HCT116 (cell line): ENCODE measurements around the gene SLC23A3. TPM values are rescaled to one million over a fixed set of nuclear protein-coding genes. Genes with fewer than 3 reads are reported as not detected.

Experiments used
- ATAC-seq: fragments of 200-7000 bp; cut with Tn5 transposase; 2 replicates; pipeline ENCODE4 v1.9.1; 2020; ENCODE audit warnings: mild to moderate bottlenecking, moderate library complexity
- BruUV-seq: library from RNA; stranded (reverse); fragments of 400-500 nt; replicated peaks from 2 replicates; lab custom pipeline; 2021; lab: Mats Ljungman, UMichigan
- CTCF ChIA-PET: fragments of 300-600 bp; sonication (Branson Sonifier 250); formaldehyde crosslinking; loops from one replicate; lab custom pipeline; 2021; ENCODE audit warnings: antibody characterized with exemption; lab: Charles Lee
- POLR2A ChIA-PET: fragments of 300-600, 350-600 bp; sonication (Branson Sonifier 250); formaldehyde crosslinking; loops from one replicate; lab custom pipeline; 2021; ENCODE audit warnings: antibody characterized with exemption; lab: Charles Lee
- RAD21 ChIA-PET, 2 experiments: fragments of 300-600 bp; sonication (Branson Sonifier 250); formaldehyde crosslinking; loops; one replicate each; lab custom pipeline; 2023; ENCODE audit warnings: low total read pairs in 2 of 2; ENCODE audit not compliant: uncharacterized antibody in 2 of 2, unreplicated experiment in 2 of 2, low non-redundant PET in 1 of 2; lab: Charles Lee
- DNase-seq: peaks from one replicate; pipeline ENCODE4 v3.0.0-alpha.2; 2010; ENCODE audit warnings: low read depth, low spot score
- H2AFZ ChIP-seq: fragments of 200-600 bp; shearing (Covaris generic), sonication (generic); 2 replicates; pipeline ENCODE4 v1.6.1; 2017; ENCODE audit warnings: low read depth, mixed run types, mixed read lengths, antibody characterized with exemption, low read length; ENCODE audit not compliant: poor library complexity, severe bottlenecking
- H3K27ac ChIP-seq: 2 replicates; pipeline ENCODE4 v1.5.1; 2012; ENCODE audit warnings: low read depth, low read length
- H3K27me3 ChIP-seq: fragments of 200-600 bp; sonication (generic); 2 replicates; pipeline ENCODE4 v1.6.1; 2016; ENCODE audit warnings: mixed run types, low read length, mixed read lengths; ENCODE audit not compliant: insufficient read depth
- H3K36me3 ChIP-seq, 2 experiments: fragments of 200-500 bp in 1 of 2; fragments of 200-600 bp in 1 of 2; sonication (Bioruptor generic) in 1 of 2; sonication (generic) in 1 of 2; 2 replicates each; pipeline versions ENCODE4 v1.5.1 to v1.6.1; 2014 to 2016; ENCODE audit warnings: low read length in 2 of 2, inconsistent platforms in 1 of 2, mixed read lengths in 1 of 2, mixed run types in 1 of 2; ENCODE audit not compliant: insufficient read depth in 2 of 2, control insufficient read depth in 1 of 2
- H3K4me1 ChIP-seq, 2 experiments: fragments of 200-600 bp in 1 of 2; sonication (generic) in 1 of 2; 2 replicates each; pipeline versions ENCODE4 v1.5.1 to v1.6.1; 2012 to 2017; ENCODE audit warnings: low read length in 2 of 2, inconsistent platforms in 1 of 2, mild to moderate bottlenecking in 1 of 2, mixed read lengths in 1 of 2, mixed run types in 1 of 2, moderate library complexity in 1 of 2; ENCODE audit not compliant: insufficient read depth in 2 of 2, control insufficient read depth in 1 of 2
- H3K4me2 ChIP-seq: fragments of 200-600 bp; sonication (generic); 2 replicates; pipeline ENCODE4 v1.6.1; 2017; ENCODE audit warnings: mixed run types, low read length, mixed read lengths
- H3K4me3 ChIP-seq, 2 experiments: fragments of 200-600 bp in 1 of 2; sonication (generic) in 1 of 2; replicated peaks in 1 of 2; 2 replicates each; pipeline ENCODE4 v1.5.1; 2011 to 2016; ENCODE audit warnings: low read length in 2 of 2, control low read depth in 1 of 2, low read depth in 1 of 2, mild to moderate bottlenecking in 1 of 2, mixed read lengths in 1 of 2, mixed run types in 1 of 2
- H3K79me2 ChIP-seq: fragments of 200-600 bp; sonication (generic); 2 replicates; pipeline ENCODE4 v1.6.1; 2017; ENCODE audit warnings: mild to moderate bottlenecking, mixed run types, low read length, moderate library complexity, mixed read lengths; ENCODE audit not compliant: insufficient read depth
- H3K9ac ChIP-seq: fragments of 200-600 bp; sonication (generic); 2 replicates; pipeline ENCODE4 v1.6.1; 2016; ENCODE audit warnings: low read length, mixed read lengths
- H3K9me2 ChIP-seq: fragments of 200-600 bp; sonication (generic), shearing (Covaris generic); 2 replicates; pipeline ENCODE4 v1.6.1; 2017; ENCODE audit warnings: mixed run types, mild to moderate bottlenecking, moderate library complexity; ENCODE audit not compliant: insufficient read depth
- H3K9me3 ChIP-seq, 2 experiments: fragments of 200-500 bp in 1 of 2; fragments of 200-600 bp in 1 of 2; sonication (Bioruptor generic) in 1 of 2; sonication (generic) in 1 of 2; 2 replicates each; pipeline ENCODE4 v1.6.1; 2014 to 2017; ENCODE audit warnings: low read length in 2 of 2, mixed read lengths in 2 of 2, inconsistent platforms in 1 of 2, low read depth in 1 of 2, mild to moderate bottlenecking in 1 of 2, mixed run types in 1 of 2, moderate library complexity in 1 of 2; ENCODE audit not compliant: control insufficient read depth in 1 of 2, insufficient read depth in 1 of 2
- H4K20me1 ChIP-seq: fragments of 200-600 bp; sonication (generic), shearing (Covaris generic); 2 replicates; pipeline ENCODE4 v1.6.1; 2017; ENCODE audit warnings: mixed run types, mild to moderate bottlenecking, moderate library complexity; ENCODE audit not compliant: insufficient read depth
- CBX3 ChIP-seq: IDR thresholded peaks from 2 replicates; pipeline ENCODE4 v1.6.1; 2012; ENCODE audit warnings: low read depth
- CEBPB ChIP-seq: IDR thresholded peaks from 2 replicates; pipeline ENCODE4 v1.6.1; 2012; ENCODE audit warnings: low read depth
- EGR1 ChIP-seq: IDR thresholded peaks from 2 replicates; pipeline ENCODE4 v1.6.1; 2012; ENCODE audit warnings: low read depth
- EZH2phosphoT487 ChIP-seq: fragments of 200-600 bp; IDR thresholded peaks from 2 replicates; pipeline ENCODE4 v1.6.1; 2018; ENCODE audit warnings: antibody characterized with exemption, borderline replicate concordance
- FOSL1 ChIP-seq: IDR thresholded peaks from 2 replicates; pipeline ENCODE4 v1.6.1; 2012; ENCODE audit warnings: low read depth
- JUND ChIP-seq: IDR thresholded peaks from 2 replicates; pipeline ENCODE4 v1.6.1; 2012
- SIN3A ChIP-seq: IDR thresholded peaks from 2 replicates; pipeline ENCODE4 v1.6.1; 2012; ENCODE audit warnings: low read depth
- SP1 ChIP-seq: IDR thresholded peaks from 2 replicates; pipeline ENCODE4 v1.6.1; 2012; ENCODE audit warnings: low read depth
- SRF ChIP-seq: IDR thresholded peaks from 2 replicates; pipeline ENCODE4 v1.6.1; 2012; ENCODE audit warnings: low read depth
- TCF7L2 ChIP-seq: IDR thresholded peaks from 2 replicates; pipeline ENCODE4 v1.7.0; 2011; ENCODE audit warnings: borderline replicate concordance, inconsistent platforms; ENCODE audit not compliant: insufficient read depth, insufficient read length; ENCODE audit errors: extremely low read depth
- YY1 ChIP-seq: IDR thresholded peaks from 2 replicates; pipeline ENCODE4 v1.6.1; 2011; ENCODE audit warnings: low read length, low read depth, moderate library complexity, mild to moderate bottlenecking; ENCODE audit not compliant: insufficient replicate concordance; ENCODE audit errors: extremely low read depth
- ZFX ChIP-seq: fragments of 450-650 bp; IDR thresholded peaks from 2 replicates; pipeline ENCODE4 v1.6.1; 2017
- ZNF274 ChIP-seq: fragments of 200-500 bp; sonication (Bioruptor generic); IDR thresholded peaks from 2 replicates; pipeline ENCODE4 v1.6.1; 2014; ENCODE audit warnings: mild to moderate bottlenecking, low read depth, low read length, inconsistent platforms
- intact Hi-C: fragments of 100-400 bp; cut with micrococcal nuclease; formaldehyde crosslinking; loops from 2 replicates; pipeline ENCODE4 v1.10.0; 2022
- total RNA-seq: library from RNA; stranded (reverse); gene quantifications from one replicate; pipeline ENCODE4 v1.2.1, GENCODE V29; 2021; ENCODE audit not compliant: unreplicated experiment
- TF ChIP-seq, protein P1 (sequence below): IDR thresholded peaks from 2 replicates; pipeline ENCODE4 v1.6.1; 2011; ENCODE audit warnings: mild to moderate bottlenecking, low read length, moderate library complexity; ENCODE audit not compliant: insufficient replicate concordance; ENCODE audit errors: extremely low read depth
- TF ChIP-seq, protein P2 (sequence below): IDR thresholded peaks from 2 replicates; pipeline ENCODE4 v1.6.1; 2012
- TF ChIP-seq, protein P3 (sequence below), 3 experiments: fragments of 200-600 bp in 1 of 3; sonication (generic) in 1 of 3; IDR thresholded peaks in 2 of 3; conservative IDR thresholded peaks in 1 of 3; 2 replicates each; pipeline ENCODE4 v1.5.1; 2012 to 2017; ENCODE audit warnings: low read depth in 2 of 3, low read length in 2 of 3, antibody characterized with exemption in 1 of 3, borderline replicate concordance in 1 of 3, control low read depth in 1 of 3, mild to moderate bottlenecking in 1 of 3, mixed read lengths in 1 of 3, mixed run types in 1 of 3, moderate library complexity in 1 of 3; ENCODE audit not compliant: insufficient read depth in 1 of 3

Gene SLC23A3
- total RNA-seq, 1 experiment from 2014 or later = 4.8 TPM

DNA sequence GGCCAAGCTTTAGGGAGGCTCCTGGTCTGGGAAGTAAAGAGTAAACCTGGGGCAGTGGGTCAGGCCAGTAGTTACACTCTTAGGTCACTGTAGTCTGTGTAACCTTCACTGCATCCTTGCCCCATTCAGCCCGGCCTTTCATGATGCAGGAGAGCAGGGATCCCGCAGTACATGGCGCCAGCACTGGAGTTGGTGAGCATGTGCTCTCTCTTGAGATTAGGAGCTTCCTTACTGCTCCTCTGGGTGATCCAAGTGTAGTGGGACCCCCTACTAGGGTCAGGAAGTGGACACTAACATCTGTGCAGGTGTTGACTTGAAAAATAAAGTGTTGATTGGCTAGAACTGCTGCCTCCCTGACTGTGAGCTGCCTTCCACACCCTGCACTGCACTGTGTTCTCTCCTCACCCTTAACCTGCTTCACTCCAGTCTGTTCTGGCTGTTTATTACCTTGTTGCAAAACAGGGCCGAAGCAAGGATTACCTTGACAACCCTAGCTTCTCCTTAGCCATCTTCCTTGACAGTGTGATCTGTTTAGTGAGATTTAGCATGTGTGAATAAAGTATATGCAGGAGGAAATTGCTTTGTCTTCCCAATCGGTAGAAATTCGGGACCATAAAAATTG lies 13.4 kb upstream of the SLC23A3 start (continued):
- TF ChIP-seq, protein P1, sequence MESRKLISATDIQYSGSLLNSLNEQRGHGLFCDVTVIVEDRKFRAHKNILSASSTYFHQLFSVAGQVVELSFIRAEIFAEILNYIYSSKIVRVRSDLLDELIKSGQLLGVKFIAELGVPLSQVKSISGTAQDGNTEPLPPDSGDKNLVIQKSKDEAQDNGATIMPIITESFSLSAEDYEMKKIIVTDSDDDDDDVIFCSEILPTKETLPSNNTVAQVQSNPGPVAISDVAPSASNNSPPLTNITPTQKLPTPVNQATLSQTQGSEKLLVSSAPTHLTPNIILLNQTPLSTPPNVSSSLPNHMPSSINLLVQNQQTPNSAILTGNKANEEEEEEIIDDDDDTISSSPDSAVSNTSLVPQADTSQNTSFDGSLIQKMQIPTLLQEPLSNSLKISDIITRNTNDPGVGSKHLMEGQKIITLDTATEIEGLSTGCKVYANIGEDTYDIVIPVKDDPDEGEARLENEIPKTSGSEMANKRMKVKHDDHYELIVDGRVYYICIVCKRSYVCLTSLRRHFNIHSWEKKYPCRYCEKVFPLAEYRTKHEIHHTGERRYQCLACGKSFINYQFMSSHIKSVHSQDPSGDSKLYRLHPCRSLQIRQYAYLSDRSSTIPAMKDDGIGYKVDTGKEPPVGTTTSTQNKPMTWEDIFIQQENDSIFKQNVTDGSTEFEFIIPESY = no peak
- TF ChIP-seq YY1 (no peak), SRF (no peak), JUND (no peak), SIN3A (no peak), ZFX (no peak), TCF7L2 (no peak)

DNA sequence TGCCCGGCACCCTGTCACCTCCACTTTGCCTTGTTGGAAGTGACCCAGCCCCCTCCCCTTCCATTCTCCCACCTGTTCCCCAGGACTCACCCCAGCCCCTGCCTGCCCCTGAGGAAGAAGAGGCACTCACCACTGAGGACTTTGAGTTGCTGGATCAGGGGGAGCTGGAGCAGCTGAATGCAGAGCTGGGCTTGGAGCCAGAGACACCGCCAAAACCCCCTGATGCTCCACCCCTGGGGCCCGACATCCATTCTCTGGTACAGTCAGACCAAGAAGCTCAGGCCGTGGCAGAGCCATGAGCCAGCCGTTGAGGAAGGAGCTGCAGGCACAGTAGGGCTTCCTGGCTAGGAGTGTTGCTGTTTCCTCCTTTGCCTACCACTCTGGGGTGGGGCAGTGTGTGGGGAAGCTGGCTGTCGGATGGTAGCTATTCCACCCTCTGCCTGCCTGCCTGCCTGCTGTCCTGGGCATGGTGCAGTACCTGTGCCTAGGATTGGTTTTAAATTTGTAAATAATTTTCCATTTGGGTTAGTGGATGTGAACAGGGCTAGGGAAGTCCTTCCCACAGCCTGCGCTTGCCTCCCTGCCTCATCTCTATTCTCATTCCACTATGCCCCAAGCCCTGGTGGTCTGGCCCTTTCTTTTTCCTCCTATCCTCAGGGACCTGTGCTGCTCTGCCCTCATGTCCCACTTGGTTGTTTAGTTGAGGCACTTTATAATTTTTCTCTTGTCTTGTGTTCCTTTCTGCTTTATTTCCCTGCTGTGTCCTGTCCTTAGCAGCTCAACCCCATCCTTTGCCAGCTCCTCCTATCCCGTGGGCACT lies 12.7 kb upstream of the SLC23A3 start:
- intact Hi-C loops = no loop called here
- CTCF ChIA-PET = no interaction called here
- RAD21 ChIA-PET = no interaction called here

More for the DNA sequence above, 12.7 kb upstream of the SLC23A3 start:
- H3K4me1 ChIP-seq = peaks cover 5 to 13% of the 10 kb centered on the region in 2 experiments; a peak in 2 of 4 replicates
- H3K4me2 ChIP-seq = no peak overlapping the region
- H4K20me1 ChIP-seq = no peaks in the 10 kb centered on the region
- POLR2A ChIA-PET = no interaction called here
- DNase-seq = no peak
- H2AFZ ChIP-seq = no peak overlapping the region
- peaks cover 16% of the 10 kb centered on the region for H3K79me2 ChIP-seq
- no peaks in the 10 kb centered on the region for H3K9me2 ChIP-seq
- TF ChIP-seq, protein P1 = no peak
- TF ChIP-seq FOSL1 (no peak), ZNF274 (no peak), TCF7L2 (no peak), CEBPB (no peak), EZH2phosphoT487 (no peak), YY1 (no peak), CBX3 (no peak), SIN3A (no peak), EGR1 (no peak), SP1 (no peak)
- TF ChIP-seq, protein P2, sequence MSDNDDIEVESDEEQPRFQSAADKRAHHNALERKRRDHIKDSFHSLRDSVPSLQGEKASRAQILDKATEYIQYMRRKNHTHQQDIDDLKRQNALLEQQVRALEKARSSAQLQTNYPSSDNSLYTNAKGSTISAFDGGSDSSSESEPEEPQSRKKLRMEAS = no peak
- TF ChIP-seq, protein P3, sequence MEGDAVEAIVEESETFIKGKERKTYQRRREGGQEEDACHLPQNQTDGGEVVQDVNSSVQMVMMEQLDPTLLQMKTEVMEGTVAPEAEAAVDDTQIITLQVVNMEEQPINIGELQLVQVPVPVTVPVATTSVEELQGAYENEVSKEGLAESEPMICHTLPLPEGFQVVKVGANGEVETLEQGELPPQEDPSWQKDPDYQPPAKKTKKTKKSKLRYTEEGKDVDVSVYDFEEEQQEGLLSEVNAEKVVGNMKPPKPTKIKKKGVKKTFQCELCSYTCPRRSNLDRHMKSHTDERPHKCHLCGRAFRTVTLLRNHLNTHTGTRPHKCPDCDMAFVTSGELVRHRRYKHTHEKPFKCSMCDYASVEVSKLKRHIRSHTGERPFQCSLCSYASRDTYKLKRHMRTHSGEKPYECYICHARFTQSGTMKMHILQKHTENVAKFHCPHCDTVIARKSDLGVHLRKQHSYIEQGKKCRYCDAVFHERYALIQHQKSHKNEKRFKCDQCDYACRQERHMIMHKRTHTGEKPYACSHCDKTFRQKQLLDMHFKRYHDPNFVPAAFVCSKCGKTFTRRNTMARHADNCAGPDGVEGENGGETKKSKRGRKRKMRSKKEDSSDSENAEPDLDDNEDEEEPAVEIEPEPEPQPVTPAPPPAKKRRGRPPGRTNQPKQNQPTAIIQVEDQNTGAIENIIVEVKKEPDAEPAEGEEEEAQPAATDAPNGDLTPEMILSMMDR (IDR thresholded peaks at IDR 0.05 in 2 of 3, conservative IDR thresholded peaks at IDR 0.05 in 1 of 3; ENCODE audit: borderline replicate concordance in 1 of 3, insufficient read depth in 1 of 3, low read depth in 2 of 3, low read length in 2 of 3) = no peak
- TF ChIP-seq, all 23 proteins: peak for 0
- H3K36me3 ChIP-seq = peaks cover 13 to 17% of the 10 kb centered on the region in 2 experiments; a peak in 3 of 4 replicates
- H3K27me3 ChIP-seq = no peaks in the 10 kb centered on the region
- no peak for ATAC-seq
- no TSS peak for BruUV-seq
- no peak overlapping the region for H3K9ac ChIP-seq
- H3K9me3 ChIP-seq = no peaks in the 10 kb centered on the region
- H3K27ac ChIP-seq = no peak overlapping the region
- no peak overlapping the region for H3K4me3 ChIP-seq
